AG04450 (cell line): ENCODE measurements around the gene URAD. TPM values are rescaled to one million over a fixed set of nuclear protein-coding genes. Genes with fewer than 3 reads are reported as not detected.

Experiments used
- CTCF ChIA-PET: fragments of 300-600, 350-600 bp; formaldehyde crosslinking; extraction: SDS; loops from one replicate; lab custom pipeline; 2022; ENCODE audit warnings: antibody characterized with exemption, inconsistent platforms; lab: Charles Lee
- POLR2A ChIA-PET: fragments of 350-600 bp; formaldehyde crosslinking; extraction: SDS; loops from one replicate; lab custom pipeline; 2021; ENCODE audit warnings: antibody characterized with exemption, inconsistent platforms; lab: Yijun Ruan, JAX
- DNase-seq: peaks from one replicate; pipeline ENCODE4 v3.0.0-alpha.2; 2011; ENCODE audit warnings: low read depth, low spot score
- H3K27ac ChIP-seq: one replicate; pipeline ENCODE4 v1.5.1; 2012; ENCODE audit warnings: low read depth, low read length, control low read depth
- H3K27me3 ChIP-seq: one replicate; pipeline ENCODE4 v1.6.0; 2012; ENCODE audit warnings: low read length; ENCODE audit not compliant: control insufficient read depth, insufficient read depth
- H3K4me3 ChIP-seq: 2 replicates; pipeline ENCODE4 v1.5.1; 2011; ENCODE audit warnings: mild to moderate bottlenecking, low read depth, low read length, control low read depth
- H3K9me3 ChIP-seq: 2 replicates; pipeline ENCODE4 v1.5.1; 2012; ENCODE audit warnings: low read length; ENCODE audit not compliant: control insufficient read depth, insufficient read depth
- CTCF ChIP-seq: IDR thresholded peaks from 2 replicates; pipeline ENCODE4 v1.5.1; 2011; ENCODE audit warnings: low read depth, low read length, control low read depth, inconsistent platforms
- polyA plus RNA-seq: library from polyadenylated mRNA; depleted of rRNA; stranded (reverse); fragments of >200 nt; gene quantifications from 2 replicates; pipeline ENCODE4 v1.2.3, GENCODE V29; 2011; rRNA removed
- small RNA-seq: library from RNA; depleted of rRNA; stranded (forward); fragments of <200 nt; gene quantifications from one replicate; pipeline ENCODE3, GENCODE V24; 2012; ENCODE audit warnings: low read depth; ENCODE audit not compliant: insufficient read length

Gene URAD
- polyA plus RNA-seq, 1 experiment: not detected

GRCh38 chr13:27933118-27933517 is 55.4 kb downstream of the URAD start:
- no peak for DNase-seq
- no peak overlapping the region for H3K27ac ChIP-seq
- H3K9me3 ChIP-seq: no peaks in the 10 kb centered on the region; the same call in 1 of the 2 replicates
- peaks cover 25% of the 10 kb centered on the region for H3K27me3 ChIP-seq
- CTCF ChIA-PET: interaction anchor here (1.7 kb wide), 1 partner anchor 21 kb away, joined by 9 read pairs; no protein-coding TSS in a partner anchor
- H3K4me3 ChIP-seq: no peak overlapping the region
- POLR2A ChIA-PET: no interaction called here
- no peak for TF ChIP-seq CTCF

DNA sequence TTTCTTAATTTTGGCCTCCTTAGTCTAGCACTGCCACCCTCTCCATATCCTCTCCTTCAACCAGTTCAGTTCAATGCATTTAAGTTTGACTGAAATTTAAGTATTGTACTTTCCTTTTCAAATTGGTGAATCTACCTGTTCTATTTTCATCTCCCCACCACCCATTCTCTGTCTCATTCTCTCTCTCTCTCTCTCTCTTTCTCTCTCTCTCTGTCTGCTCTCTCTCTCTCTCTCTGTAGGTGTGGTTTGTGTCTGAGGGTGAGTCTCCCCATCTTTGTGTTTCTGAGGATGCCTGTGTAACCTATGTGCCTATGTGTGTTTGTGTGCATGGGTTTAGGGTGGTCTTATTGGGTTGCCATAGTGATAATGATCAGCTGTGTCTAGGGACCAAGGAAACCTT is 58.6 kb downstream of the URAD start:
- ChIA-PET CTCF (no interaction called here), POLR2A (no interaction called here)
- no peak overlapping the region for H3K27ac ChIP-seq
- no peaks in the 10 kb centered on the region; the same call in 1 of the 2 replicates for H3K9me3 ChIP-seq
- DNase-seq: no peak
- peaks cover 57% of the 10 kb centered on the region for H3K27me3 ChIP-seq
- no peak for TF ChIP-seq CTCF
- no peak overlapping the region for H3K4me3 ChIP-seq

DNA sequence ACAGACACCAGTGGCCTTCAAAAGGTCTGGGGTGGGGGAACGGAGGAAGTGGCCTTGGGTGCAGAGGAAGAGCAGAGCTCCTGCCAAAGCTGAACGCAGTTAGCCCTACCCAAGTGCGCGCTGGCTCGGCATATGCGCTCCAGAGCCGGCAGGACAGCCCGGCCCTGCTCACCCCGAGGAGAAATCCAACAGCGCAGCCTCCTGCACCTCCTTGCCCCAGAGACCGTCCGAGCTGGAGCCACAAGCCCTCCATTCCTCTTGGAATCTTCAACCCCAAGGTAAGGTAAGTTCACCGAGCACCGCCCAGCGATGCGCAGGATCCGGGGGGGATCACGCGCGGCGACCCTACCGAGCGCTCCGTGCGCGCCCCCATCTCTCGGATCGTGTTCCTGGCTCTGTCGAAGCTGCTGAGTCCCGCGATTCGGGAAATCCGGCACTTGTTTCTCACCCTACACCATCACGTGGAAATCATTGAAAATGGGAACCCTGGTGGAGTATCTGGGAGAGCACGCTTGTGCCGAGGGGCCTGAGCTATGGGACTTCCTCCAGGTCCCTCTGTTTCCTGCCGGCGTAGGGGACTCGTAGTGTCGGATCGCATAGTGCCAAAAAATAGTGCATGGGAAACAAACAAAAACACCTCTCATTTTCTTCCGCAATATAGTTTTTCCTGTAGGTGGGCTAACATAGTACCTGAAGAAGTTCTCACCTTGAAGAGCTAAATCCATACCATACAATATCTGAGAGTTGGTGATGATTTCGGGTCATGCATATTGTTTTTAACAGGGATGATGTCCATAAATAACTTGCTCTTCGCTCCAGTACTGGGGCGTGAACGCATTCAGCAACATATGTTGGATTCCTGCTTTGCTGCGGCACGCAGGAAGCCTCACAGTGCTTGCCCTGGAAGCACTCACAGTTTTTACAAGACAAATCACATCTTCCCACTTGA is 59.4 kb downstream of the URAD start:
- POLR2A ChIA-PET: no interaction called here
- Histone ChIP-seq H3K9me3 (no peaks in the 10 kb centered on the region; the same call in 1 of the 2 replicates), H3K4me3 (no peak overlapping the region), H3K27me3 (peaks cover 63% of the 10 kb centered on the region), H3K27ac (no peak overlapping the region)
- no peak for DNase-seq
- TF ChIP-seq CTCF: no peak
- CTCF ChIA-PET: no interaction called here

GRCh38 chr13:27928353-27928804 is 60.1 kb downstream of the URAD start:
- POLR2A ChIA-PET: no interaction called here
- TF ChIP-seq CTCF: no peak
- CTCF ChIA-PET: no interaction called here
- no peak overlapping the region for H3K4me3 ChIP-seq
- DNase-seq: no peak
- H3K27ac ChIP-seq: no peak overlapping the region
- H3K27me3 ChIP-seq: peaks cover 70% of the 10 kb centered on the region
- H3K9me3 ChIP-seq: no peaks in the 10 kb centered on the region; the same call in 1 of the 2 replicates

Small RNA genes within 50 kb of the gene (small RNA-seq; reads per million reads assigned to genes)
- gene ATP5F1EP2: not detected
- gene RN7SL272P: not detected

Other genes with a start within 250 kb of the URAD start
- not detected in 2 replicates for gene GSX1, start 196.2 kb downstream of the URAD start, polyA plus RNA-seq
- not detected in 2 replicates for gene PDX1, start 68.7 kb downstream of the URAD start, polyA plus RNA-seq
- not detected in 2 replicates for gene CDX2, start 19.4 kb downstream of the URAD start, polyA plus RNA-seq
- gene FLT3, start 111.9 kb upstream of the URAD start, polyA plus RNA-seq: 0.01 TPM in 1 of 2 replicates, not detected in the other
- 15.3 and 17.8 TPM in 2 replicates for gene PAN3, start 149.9 kb upstream of the URAD start, polyA plus RNA-seq